GM21825 (cell line): ENCODE measurements around the gene VAPA.

ENCODE experiments used
- ATAC-seq: cut with Tn5 transposase; IDR thresholded peaks from one replicate; pipeline ENCODE4 v1.9.1; 2021; ENCODE audit warnings: mild to moderate bottlenecking, moderate library complexity; ENCODE audit not compliant: unreplicated experiment

Gene VAPA

GRCh38 chr18:9913526-9914333 lies at the start of gene VAPA:
VAPA (plus strand) TSS chr18:9914016; CDS start chr18:9914257, 241 bp downstream.
- peak; percentile 75 for ATAC-seq

- no peak for ATAC-seq
Observed at GRCh38 chr18:9865764-9866490, 47.9 kb upstream of the VAPA start.

- ATAC-seq = no peak
Observed at GRCh38 chr18:9866627-9867026, 47.2 kb upstream of the VAPA start.

GRCh38 chr18:9867071-9867594 lies 46.7 kb upstream of the VAPA start:
- no peak for ATAC-seq

- no peak for ATAC-seq
Observed at GRCh38 chr18:9868857-9869714, 44.7 kb upstream of the VAPA start.

GRCh38 chr18:9869715-9870430 lies 43.9 kb upstream of the VAPA start:
- peak; percentile 54 for ATAC-seq

GRCh38 chr18:9870431-9871008 lies 43.3 kb upstream of the VAPA start:
- ATAC-seq = no peak

GRCh38 chr18:9871244-9871746 lies 42.5 kb upstream of the VAPA start:
- no peak for ATAC-seq

- no peak for ATAC-seq
Observed at GRCh38 chr18:9872823-9873222, 41.0 kb upstream of the VAPA start.

- ATAC-seq = no peak
Observed at GRCh38 chr18:9874728-9875127, 39.1 kb upstream of the VAPA start.

GRCh38 chr18:9876212-9876866 lies 37.5 kb upstream of the VAPA start:
- ATAC-seq = no peak

GRCh38 chr18:9876867-9877654 lies 36.8 kb upstream of the VAPA start:
- no peak for ATAC-seq

GRCh38 chr18:9877655-9878014 lies 36.2 kb upstream of the VAPA start:
- no peak for ATAC-seq

- no peak for ATAC-seq
Observed at GRCh38 chr18:9878095-9878494, 35.7 kb upstream of the VAPA start.

- ATAC-seq = no peak
Observed at GRCh38 chr18:9878783-9879242, 35.0 kb upstream of the VAPA start.

GRCh38 chr18:9884090-9884489 lies 29.7 kb upstream of the VAPA start:
- no peak for ATAC-seq

- no peak for ATAC-seq
Observed at GRCh38 chr18:9884532-9885140, 29.2 kb upstream of the VAPA start.
